ENCODE results near the gene CALR3.
"Not testable (repeated sequence)": the region's sequence is repeated elsewhere in the genome, so short reads cannot be mapped to it uniquely, and the experiment has no call there.

The CALR3 gene

GRCh38 chr19:16504271-16504670 is 8.3 kb upstream of the CALR3 start:
- POLR2A ChIA-PET: no interaction called here
- CTCF ChIA-PET: no interaction called here
- no peak for DNase-seq (ENCODE audit: low read depth, low spot score)
- TF ChIP-seq CTCF (IDR thresholded peaks at IDR 0.05; ENCODE audit: insufficient read depth, low read length, missing control alignments): no peak
- no peak overlapping the region for H3K4me3 ChIP-seq (ENCODE audit: low read depth, low read length)

GRCh38 chr19:16497837-16498236 is 1.9 kb upstream of the CALR3 start:
- ChIA-PET POLR2A (no interaction called here), CTCF (interaction anchor here (0.9 kb wide), 1 partner anchor 12 kb away, joined by 3 read pairs; no protein-coding TSS in a partner anchor)
- no peak for TF ChIP-seq CTCF (IDR thresholded peaks at IDR 0.05; ENCODE audit: insufficient read depth, low read length, missing control alignments)
- no peak overlapping the region for H3K4me3 ChIP-seq (ENCODE audit: low read depth, low read length)
- DNase-seq (ENCODE audit: low read depth, low spot score): no peak

GRCh38 chr19:16497042-16497441 is 1.1 kb upstream of the CALR3 start:
- no peak for DNase-seq (ENCODE audit: low read depth, low spot score)
- CTCF ChIA-PET: interaction anchor here (0.8 to 1.5 kb wide), 3 partner anchors 20 to 55 kb away, joined by 3 to 7 read pairs (median 3); no protein-coding TSS in a partner anchor
- H3K4me3 ChIP-seq (ENCODE audit: low read depth, low read length): peak overlapping the region; percentile 94
- no peak for TF ChIP-seq CTCF (IDR thresholded peaks at IDR 0.05; ENCODE audit: insufficient read depth, low read length, missing control alignments)
- POLR2A ChIA-PET: no interaction called here

- POLR2A ChIA-PET: interaction anchor here (1.0 kb wide), 1 partner anchor 20 kb away, joined by 3 read pairs; no protein-coding TSS in a partner anchor
- H3K4me3 ChIP-seq (ENCODE audit: low read depth, low read length): peak overlapping the region; percentile 94
- no peak for TF ChIP-seq CTCF (IDR thresholded peaks at IDR 0.05; ENCODE audit: insufficient read depth, low read length, missing control alignments)
- no peak for DNase-seq (ENCODE audit: low read depth, low spot score)
- CTCF ChIA-PET: interaction anchor here (0.8 to 1.5 kb wide), 4 partner anchors 21 to 54 kb away, joined by 3 to 7 read pairs (median 3); no protein-coding TSS in a partner anchor
Observed at GRCh38 chr19:16496613-16496983, 631 bp upstream of the CALR3 start.

GRCh38 chr19:16486476-16486875 is 9.5 kb downstream of the CALR3 start:
- POLR2A ChIA-PET; H3K4me3 ChIP-seq (ENCODE audit: low read depth, low read length); DNase-seq (ENCODE audit: low read depth, low spot score): not testable (repeated sequence)
- CTCF ChIA-PET: interaction anchor here (1.3 kb wide), 1 partner anchor 10 kb away, joined by 3 read pairs; no protein-coding TSS in a partner anchor

- CTCF ChIA-PET: no interaction called here
- no peak for DNase-seq (ENCODE audit: low read depth, low spot score)
- POLR2A ChIA-PET: no interaction called here
- TF ChIP-seq CTCF (IDR thresholded peaks at IDR 0.05; ENCODE audit: insufficient read depth, low read length, missing control alignments): no peak
- H3K4me3 ChIP-seq (ENCODE audit: low read depth, low read length): no peak overlapping the region
Observed at GRCh38 chr19:16482745-16483144, 13.2 kb downstream of the CALR3 start.

- no peak for DNase-seq (ENCODE audit: low read depth, low spot score)
- ChIA-PET CTCF (interaction anchor here (1.4 kb wide), 1 partner anchor 9 kb away, joined by 3 read pairs; no protein-coding TSS in a partner anchor), POLR2A (interaction anchor here (1.2 kb wide), 1 partner anchor 19 kb away, joined by 3 read pairs; the partner anchor contains the start of genes C19orf44 and CALR3)
- H3K4me3 ChIP-seq (ENCODE audit: low read depth, low read length): no peak overlapping the region
- TF ChIP-seq CTCF (IDR thresholded peaks at IDR 0.05; ENCODE audit: insufficient read depth, low read length, missing control alignments): no peak
Observed at GRCh38 chr19:16477311-16477710, 18.7 kb downstream of the CALR3 start.

Measured in AG04449 (cell line).